PFSK-1 (cell line): ENCODE data around the gene ADAMTSL4.

Source experiments
- POLR2AphosphoS5 ChIP-seq: IDR thresholded peaks from 2 replicates; pipeline ENCODE4 v1.6.1; 2012; ENCODE audit warnings: low read depth, mild to moderate bottlenecking, control low read depth, low read length, moderate library complexity
- TAF1 ChIP-seq: IDR thresholded peaks from 2 replicates; pipeline ENCODE4 v1.6.1; 2012; ENCODE audit warnings: low read length, control low read depth, borderline replicate concordance; ENCODE audit not compliant: insufficient read depth

DNA sequence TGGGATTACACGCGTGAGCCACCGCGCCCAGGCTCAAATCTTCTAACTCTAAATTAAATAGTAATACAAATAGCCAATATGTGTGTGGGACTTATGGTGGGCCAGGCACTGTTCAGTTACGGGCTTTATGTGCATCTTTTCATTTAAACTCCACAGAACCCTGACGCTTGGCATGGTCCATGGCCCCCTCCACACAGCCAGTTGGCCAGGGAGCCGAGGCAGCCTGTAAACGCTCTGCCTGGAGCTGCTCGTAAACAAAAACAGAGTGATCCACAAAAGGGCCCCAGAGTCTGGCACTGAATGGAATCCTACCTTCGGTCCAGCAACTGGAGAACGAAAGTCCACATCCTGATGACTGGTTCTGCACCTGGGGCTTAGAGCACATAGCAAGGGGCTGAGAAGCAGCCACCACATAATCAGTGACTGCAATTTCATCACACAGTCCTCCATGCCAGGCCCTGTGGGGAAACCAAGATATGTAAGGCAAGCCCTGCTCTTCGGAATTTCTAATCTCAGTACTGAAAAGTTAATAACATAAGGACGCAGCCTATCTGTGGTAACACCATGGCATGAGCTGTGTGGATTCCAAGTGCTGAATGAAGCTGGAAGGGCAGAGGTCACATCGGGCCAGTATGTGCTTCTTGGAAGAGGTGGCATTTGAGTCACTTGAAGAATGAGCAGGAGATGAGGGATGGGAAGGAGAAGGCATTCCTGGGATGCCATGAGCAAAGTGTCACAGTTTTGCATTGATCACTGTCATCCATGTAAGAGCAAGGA lies 13.5 kb upstream of the ADAMTSL4 start:
- TF ChIP-seq POLR2AphosphoS5: no peak
- no peak for TF ChIP-seq TAF1
